Measurements from ENCODE around the gene RBM20. TPM values are rescaled to one million over a fixed set of nuclear protein-coding genes. Genes with fewer than 3 reads are reported as not detected.

The RBM20 gene
- total and polyA plus RNA-seq, 2 of the 13 experiments (the other 11 are each of a cell fraction or from before 2014, with no cell fraction given): 0.02 to 0.22 TPM

DNA sequence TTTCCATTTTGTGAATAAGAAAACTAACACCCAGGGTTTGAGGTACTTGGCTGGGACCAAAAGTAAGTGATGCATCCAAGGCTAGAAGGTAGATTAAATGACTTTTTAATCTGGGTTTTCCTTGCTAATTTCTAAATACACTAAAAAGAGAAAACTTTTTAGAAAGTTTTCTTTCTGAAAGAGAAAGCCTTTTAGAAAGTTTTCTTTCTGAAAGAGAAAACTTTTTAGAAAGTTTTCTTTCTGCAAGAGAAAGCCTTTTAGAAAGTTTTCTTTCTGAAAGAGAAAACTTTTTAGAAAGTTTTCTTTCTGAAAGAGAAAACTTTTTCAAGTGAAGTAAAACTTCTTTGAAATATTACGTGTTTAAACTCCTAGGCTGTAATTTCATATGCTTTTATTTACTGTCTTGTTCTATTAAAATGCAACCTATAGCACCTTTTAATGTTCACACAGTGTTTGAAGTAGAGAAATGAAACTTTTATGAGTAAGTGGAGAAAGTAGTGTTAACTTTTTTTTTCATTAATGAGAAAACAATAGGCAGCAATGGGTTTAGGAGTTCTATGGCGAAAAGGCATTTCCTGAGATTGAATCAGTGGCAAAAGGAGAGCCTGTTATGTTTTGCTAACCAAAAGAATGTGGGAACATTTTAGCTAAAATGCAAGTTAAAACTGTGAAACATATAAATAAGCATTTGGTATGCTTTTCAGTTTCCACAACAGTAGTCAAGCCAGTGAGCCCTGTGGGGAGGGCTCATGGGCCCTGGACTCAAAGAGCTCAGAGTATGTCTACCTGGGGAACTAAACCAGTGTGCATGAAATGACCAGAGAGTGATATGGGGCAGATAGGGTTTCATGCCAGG lies 103.7 kb downstream of the RBM20 start:
- no peaks in the 10 kb centered on the region for H3K36me3 ChIP-seq (replicated peaks in 1 of 2; ENCODE audit: control insufficient read depth in 1 of 2, insufficient read depth in 2 of 2, low read length in 2 of 2)
- no peak overlapping the region for H2AFZ ChIP-seq (ENCODE audit: low read length)
- no TSS peak for BruUV-seq (replicated peaks)
- no peaks in the 10 kb centered on the region for H3K27me3 ChIP-seq (ENCODE audit: control insufficient read depth in 1 of 2, insufficient read depth in 2 of 2, low read length in 2 of 2)
- CTCF ChIA-PET (ENCODE audit: low intra/inter-chr PET ratio, low total read pairs): no interaction called here
- H3K4me2 ChIP-seq (ENCODE audit: low read depth, low read length): no peak overlapping the region
- DNase-seq (ENCODE audit: low spot score) (no peak), FAIRE-seq (no peak), ATAC-seq (no peak)
- H3K4me1 ChIP-seq (ENCODE audit: insufficient read depth, low read length): no peaks in the 10 kb centered on the region
- TF ChIP-seq ZBTB8A (CRISPR knock-in tag; IDR thresholded peaks at IDR 0.05; ENCODE audit: borderline replicate concordance, low read depth) (no peak), ZNF773 (CRISPR knock-in tag; IDR thresholded peaks at IDR 0.05; ENCODE audit: borderline replicate concordance) (no peak), NFIC (IDR thresholded peaks at IDR 0.05; ENCODE audit: low read length) (no peak), KDM5B (CRISPR knock-in tag; IDR thresholded peaks at IDR 0.05; ENCODE audit: borderline replicate concordance) (no peak), CENPX (CRISPR knock-in tag; IDR thresholded peaks at IDR 0.05) (no peak), ZNF619 (CRISPR knock-in tag; IDR thresholded peaks at IDR 0.05) (no peak), ZNF543 (CRISPR knock-in tag; IDR thresholded peaks at IDR 0.05) (no peak), JDP2 (CRISPR knock-in tag; IDR thresholded peaks at IDR 0.05; ENCODE audit: borderline replicate concordance) (no peak)
- TF ChIP-seq, protein P1, sequence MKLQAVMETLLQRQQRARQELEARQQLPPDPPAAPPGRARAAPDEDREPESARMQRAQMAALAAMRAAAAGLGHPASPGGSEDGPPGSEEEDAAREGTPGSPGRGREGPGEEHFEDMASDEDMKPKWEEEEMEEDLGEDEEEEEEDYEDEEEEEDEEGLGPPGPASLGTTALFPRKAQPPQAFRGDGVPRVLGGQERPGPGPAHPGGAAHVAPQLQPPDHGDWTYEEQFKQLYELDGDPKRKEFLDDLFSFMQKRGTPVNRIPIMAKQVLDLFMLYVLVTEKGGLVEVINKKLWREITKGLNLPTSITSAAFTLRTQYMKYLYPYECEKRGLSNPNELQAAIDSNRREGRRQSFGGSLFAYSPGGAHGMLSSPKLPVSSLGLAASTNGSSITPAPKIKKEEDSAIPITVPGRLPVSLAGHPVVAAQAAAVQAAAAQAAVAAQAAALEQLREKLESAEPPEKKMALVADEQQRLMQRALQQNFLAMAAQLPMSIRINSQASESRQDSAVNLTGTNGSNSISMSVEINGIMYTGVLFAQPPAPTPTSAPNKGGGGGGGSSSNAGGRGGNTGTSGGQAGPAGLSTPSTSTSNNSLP (IDR thresholded peaks at IDR 0.05; ENCODE audit: low read depth, low read length): no peak
- TF ChIP-seq, protein P2, sequence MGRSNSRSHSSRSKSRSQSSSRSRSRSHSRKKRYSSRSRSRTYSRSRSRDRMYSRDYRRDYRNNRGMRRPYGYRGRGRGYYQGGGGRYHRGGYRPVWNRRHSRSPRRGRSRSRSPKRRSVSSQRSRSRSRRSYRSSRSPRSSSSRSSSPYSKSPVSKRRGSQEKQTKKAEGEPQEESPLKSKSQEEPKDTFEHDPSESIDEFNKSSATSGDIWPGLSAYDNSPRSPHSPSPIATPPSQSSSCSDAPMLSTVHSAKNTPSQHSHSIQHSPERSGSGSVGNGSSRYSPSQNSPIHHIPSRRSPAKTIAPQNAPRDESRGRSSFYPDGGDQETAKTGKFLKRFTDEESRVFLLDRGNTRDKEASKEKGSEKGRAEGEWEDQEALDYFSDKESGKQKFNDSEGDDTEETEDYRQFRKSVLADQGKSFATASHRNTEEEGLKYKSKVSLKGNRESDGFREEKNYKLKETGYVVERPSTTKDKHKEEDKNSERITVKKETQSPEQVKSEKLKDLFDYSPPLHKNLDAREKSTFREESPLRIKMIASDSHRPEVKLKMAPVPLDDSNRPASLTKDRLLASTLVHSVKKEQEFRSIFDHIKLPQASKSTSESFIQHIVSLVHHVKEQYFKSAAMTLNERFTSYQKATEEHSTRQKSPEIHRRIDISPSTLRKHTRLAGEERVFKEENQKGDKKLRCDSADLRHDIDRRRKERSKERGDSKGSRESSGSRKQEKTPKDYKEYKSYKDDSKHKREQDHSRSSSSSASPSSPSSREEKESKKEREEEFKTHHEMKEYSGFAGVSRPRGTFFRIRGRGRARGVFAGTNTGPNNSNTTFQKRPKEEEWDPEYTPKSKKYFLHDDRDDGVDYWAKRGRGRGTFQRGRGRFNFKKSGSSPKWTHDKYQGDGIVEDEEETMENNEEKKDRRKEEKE (IDR thresholded peaks at IDR 0.05): no peak
- in situ Hi-C loops (cut with HindIII; ENCODE audit: extremely low pct_ligation_motif_present, low pct_unique_long_range_greater_than_20kb): loop anchor here (5.0 to 25.0 kb wide), 2 partner anchors 144 to 614 kb away; no protein-coding TSS in a partner anchor
- WGBS (ENCODE audit: low lambda C conversion rate): 27% methylated on average over 2 of the region's 2 CpGs
- intact Hi-C loops (cut with micrococcal nuclease; ENCODE audit: unreplicated experiment): loop anchor here (2.0 to 5.0 kb wide), 2 partner anchors 55 to 124 kb away; partner anchors contain the start of gene PDCD4
- H3K4me3 ChIP-seq (replicated peaks in 1 of 3; ENCODE audit: insufficient read depth in 1 of 3, low read depth in 2 of 3, low read length in 3 of 3): no peak overlapping the region
- H3K27ac ChIP-seq (ENCODE audit: extremely low read length, insufficient read depth, low read length): no peak overlapping the region
- no peaks in the 10 kb centered on the region for H3K79me2 ChIP-seq (ENCODE audit: insufficient read depth, low read length)
- no peaks in the 10 kb centered on the region for H4K20me1 ChIP-seq (ENCODE audit: insufficient read depth, low read length)
- POLR2A ChIA-PET: no interaction called here
- H3K9ac ChIP-seq (ENCODE audit: insufficient read depth, low read depth, low read length): no peak overlapping the region
- H3K9me3 ChIP-seq (ENCODE audit: low read length): peaks cover 10% of the 10 kb centered on the region
